HEK293T (cell line): ENCODE measurements around the gene DLG5.

Experiments used
- ARNT ChIP-seq: fragments of 450-650 bp; IDR thresholded peaks from 2 replicates; pipeline ENCODE4 v1.6.1; 2017; ENCODE audit warnings: mild to moderate bottlenecking
- ELF4 ChIP-seq: fragments of 450-650 bp; IDR thresholded peaks from 2 replicates; pipeline ENCODE4 v1.6.1; 2017; ENCODE audit warnings: antibody characterized with exemption
- FOXA1 ChIP-seq: fragments of 450-650 bp; IDR thresholded peaks from 2 replicates; pipeline ENCODE4 v1.6.1; 2016; ENCODE audit warnings: mild to moderate bottlenecking
- FOXM1 ChIP-seq: fragments of 450-650 bp; IDR thresholded peaks from 2 replicates; pipeline ENCODE4 v1.6.1; 2017; ENCODE audit warnings: mild to moderate bottlenecking, borderline replicate concordance
- HDGF ChIP-seq: fragments of 450-650 bp; IDR thresholded peaks from 2 replicates; pipeline ENCODE4 v1.6.1; 2017; ENCODE audit warnings: antibody characterized with exemption, borderline replicate concordance
- L3MBTL2 ChIP-seq: fragments of 450-650 bp; conservative IDR thresholded peaks from 2 replicates; pipeline ENCODE4 v1.6.1; 2016; ENCODE audit warnings: mild to moderate bottlenecking
- NFRKB ChIP-seq: fragments of 450-650 bp; IDR thresholded peaks from 2 replicates; pipeline ENCODE4 v1.6.1; 2016; ENCODE audit warnings: mild to moderate bottlenecking, moderate library complexity
- SUZ12 ChIP-seq: fragments of 450-650 bp; IDR thresholded peaks from 2 replicates; pipeline ENCODE4 v1.6.1; 2016; ENCODE audit warnings: mild to moderate bottlenecking
- TARDBP ChIP-seq: fragments of 450-650 bp; IDR thresholded peaks from 2 replicates; pipeline ENCODE4 v1.6.1; 2016
- TF ChIP-seq, protein P1 (sequence below): fragments of 450-650 bp; IDR thresholded peaks from 2 replicates; pipeline ENCODE4 v1.6.1; 2016

DNA sequence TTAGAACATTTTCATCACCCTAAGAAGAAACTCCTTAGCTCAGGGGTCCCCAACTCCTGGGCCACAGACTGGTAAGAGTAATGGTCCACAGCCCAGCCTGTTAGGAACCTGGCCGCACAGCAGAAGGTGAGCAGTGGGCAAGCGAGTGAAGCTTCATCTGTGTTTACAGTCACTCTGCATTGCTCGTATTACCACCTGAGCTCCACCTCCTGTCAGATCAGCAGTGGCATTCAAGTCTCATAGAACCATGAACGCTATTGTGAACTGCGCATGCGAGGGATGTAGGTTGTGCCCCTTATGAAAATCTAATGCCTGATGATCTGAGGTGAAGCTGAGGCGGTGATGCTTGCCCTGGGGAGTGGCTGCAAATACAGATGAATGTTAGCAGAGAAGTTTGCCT lies 37.3 kb upstream of the DLG5 start:
- no peak for TF ChIP-seq TARDBP
- TF ChIP-seq HDGF: no peak
- TF ChIP-seq FOXA1: no peak
- TF ChIP-seq, protein P1, sequence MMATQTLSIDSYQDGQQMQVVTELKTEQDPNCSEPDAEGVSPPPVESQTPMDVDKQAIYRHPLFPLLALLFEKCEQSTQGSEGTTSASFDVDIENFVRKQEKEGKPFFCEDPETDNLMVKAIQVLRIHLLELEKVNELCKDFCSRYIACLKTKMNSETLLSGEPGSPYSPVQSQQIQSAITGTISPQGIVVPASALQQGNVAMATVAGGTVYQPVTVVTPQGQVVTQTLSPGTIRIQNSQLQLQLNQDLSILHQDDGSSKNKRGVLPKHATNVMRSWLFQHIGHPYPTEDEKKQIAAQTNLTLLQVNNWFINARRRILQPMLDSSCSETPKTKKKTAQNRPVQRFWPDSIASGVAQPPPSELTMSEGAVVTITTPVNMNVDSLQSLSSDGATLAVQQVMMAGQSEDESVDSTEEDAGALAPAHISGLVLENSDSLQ: no peak
- no peak for TF ChIP-seq ELF4
- TF ChIP-seq ARNT: no peak
- TF ChIP-seq NFRKB: no peak
- TF ChIP-seq FOXM1: no peak
- TF ChIP-seq SUZ12: no peak
- TF ChIP-seq L3MBTL2: no peak
